ACHN (cell line): ENCODE data around the gene PHF14.

Experiments used
- DNase-seq: peaks from one replicate; pipeline ENCODE4 v3.0.0-alpha.2; 2015
- in situ Hi-C: cut with HindIII; loops from 2 replicates; pipeline ENCODE4 v1.10.0; 2017; ENCODE audit warnings: low sequenced_read_pairs, low pct_ligation_motif_present, low pct_unique_long_range_greater_than_20kb

The PHF14 gene

GRCh38 chr7:11216276-11216675 is 242.6 kb downstream of the PHF14 start:
- in situ Hi-C loops = no loop called here
- no peak for DNase-seq

DNA sequence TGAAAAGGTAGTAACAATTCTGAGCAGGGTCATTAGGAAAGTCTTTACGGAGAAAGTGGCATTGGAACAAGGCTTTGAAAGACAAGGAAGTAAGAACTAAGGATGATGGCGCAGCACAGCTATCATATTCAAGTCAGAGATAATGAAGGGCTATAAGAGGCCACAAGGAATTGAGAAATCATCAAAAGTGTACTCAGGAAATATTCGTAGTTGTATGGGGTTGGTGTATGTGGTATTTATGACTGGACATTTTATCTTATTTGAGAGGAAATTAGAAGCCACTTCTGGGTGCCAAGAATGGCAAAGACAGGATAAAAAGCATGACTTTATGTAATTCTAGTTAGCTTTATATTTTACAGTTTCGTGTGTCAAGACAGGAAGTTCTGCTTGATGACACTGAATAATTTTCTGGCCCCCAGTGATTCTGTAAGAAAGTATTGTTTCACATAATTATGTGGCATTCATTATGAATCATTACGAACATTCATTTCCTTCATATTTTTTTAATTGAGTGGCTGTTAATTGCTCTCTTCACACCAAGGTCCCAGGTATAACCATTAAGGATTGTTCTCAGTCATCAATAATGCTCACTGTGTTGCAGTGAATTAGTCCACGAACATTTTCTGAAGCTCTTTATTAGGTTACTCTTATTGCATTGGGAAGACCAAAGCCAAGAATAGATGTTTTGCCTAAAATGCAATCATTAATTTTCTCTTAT is 244.3 kb downstream of the PHF14 start:
- in situ Hi-C loops = no loop called here
- DNase-seq = no peak
